Measurements from ENCODE around the gene PCDH19. TPM values are rescaled to one million over a fixed set of nuclear protein-coding genes. Genes with fewer than 3 reads are reported as not detected.

The PCDH19 gene
- total RNA-seq, 4 donors from 2014 or later: 0.63 to 1.5 (median 0.72) TPM

GRCh38 chrX:100274916-100275315 lies 135.2 kb downstream of the PCDH19 start:
- DNase-seq (no peak), ATAC-seq (no peak)
- H3K4me3 ChIP-seq: no peak overlapping the region
- H3K27me3 ChIP-seq: no peaks in the 10 kb centered on the region
- no peaks in the 10 kb centered on the region for H3K36me3 ChIP-seq
- no peaks in the 10 kb centered on the region for H3K9me3 ChIP-seq
- TF ChIP-seq, protein P1, sequence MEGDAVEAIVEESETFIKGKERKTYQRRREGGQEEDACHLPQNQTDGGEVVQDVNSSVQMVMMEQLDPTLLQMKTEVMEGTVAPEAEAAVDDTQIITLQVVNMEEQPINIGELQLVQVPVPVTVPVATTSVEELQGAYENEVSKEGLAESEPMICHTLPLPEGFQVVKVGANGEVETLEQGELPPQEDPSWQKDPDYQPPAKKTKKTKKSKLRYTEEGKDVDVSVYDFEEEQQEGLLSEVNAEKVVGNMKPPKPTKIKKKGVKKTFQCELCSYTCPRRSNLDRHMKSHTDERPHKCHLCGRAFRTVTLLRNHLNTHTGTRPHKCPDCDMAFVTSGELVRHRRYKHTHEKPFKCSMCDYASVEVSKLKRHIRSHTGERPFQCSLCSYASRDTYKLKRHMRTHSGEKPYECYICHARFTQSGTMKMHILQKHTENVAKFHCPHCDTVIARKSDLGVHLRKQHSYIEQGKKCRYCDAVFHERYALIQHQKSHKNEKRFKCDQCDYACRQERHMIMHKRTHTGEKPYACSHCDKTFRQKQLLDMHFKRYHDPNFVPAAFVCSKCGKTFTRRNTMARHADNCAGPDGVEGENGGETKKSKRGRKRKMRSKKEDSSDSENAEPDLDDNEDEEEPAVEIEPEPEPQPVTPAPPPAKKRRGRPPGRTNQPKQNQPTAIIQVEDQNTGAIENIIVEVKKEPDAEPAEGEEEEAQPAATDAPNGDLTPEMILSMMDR (IDR thresholded peaks at IDR 0.05 in 4 of 5, conservative IDR thresholded peaks at IDR 0.05 in 1 of 5): no peak
- TF ChIP-seq POLR2A (IDR thresholded peaks at IDR 0.05): no peak
- H3K4me1 ChIP-seq: no peaks in the 10 kb centered on the region
- intact Hi-C loops (cut with DNase I; ENCODE audit: low total_unique reads) (no loop called here), in situ Hi-C loops (cut with MboI; ENCODE audit: low sequenced_read_pairs in 4 of 4) (no loop called here)
- H3K27ac ChIP-seq: no peak overlapping the region

DNA sequence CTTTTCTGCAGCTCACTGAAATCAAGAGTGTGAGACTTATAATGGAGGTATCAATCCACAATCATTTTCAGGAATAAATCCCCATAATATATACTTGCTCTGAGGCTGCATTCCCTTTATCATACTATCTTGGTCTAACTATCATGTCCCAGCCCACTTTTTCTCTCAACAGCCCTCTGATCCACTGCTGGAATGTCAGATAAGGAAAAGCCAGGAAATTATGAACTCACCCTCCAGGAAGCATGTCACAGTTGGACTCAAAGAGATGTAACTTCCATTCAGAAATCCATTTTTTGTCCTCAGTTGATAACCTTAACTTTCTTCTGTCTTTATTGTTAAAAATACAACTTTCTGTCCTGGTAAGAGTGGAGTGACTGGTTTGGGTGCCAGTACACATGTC lies 144.9 kb downstream of the PCDH19 start:
- H3K9me3 ChIP-seq: no peaks in the 10 kb centered on the region
- ATAC-seq (no peak), DNase-seq (no peak)
- H3K36me3 ChIP-seq: no peaks in the 10 kb centered on the region
- intact Hi-C loops (cut with DNase I; ENCODE audit: low total_unique reads): no loop called here
- no peak overlapping the region for H3K4me3 ChIP-seq
- TF ChIP-seq POLR2A (IDR thresholded peaks at IDR 0.05): no peak
- TF ChIP-seq, protein P1 (IDR thresholded peaks at IDR 0.05 in 4 of 5, conservative IDR thresholded peaks at IDR 0.05 in 1 of 5): no peak
- in situ Hi-C loops (cut with MboI; ENCODE audit: low sequenced_read_pairs in 4 of 4): no loop called here
- no peaks in the 10 kb centered on the region for H3K4me1 ChIP-seq
- H3K27me3 ChIP-seq: no peaks in the 10 kb centered on the region
- no peak overlapping the region for H3K27ac ChIP-seq

- no peaks in the 10 kb centered on the region for H3K9me3 ChIP-seq
- no peak overlapping the region for H3K27ac ChIP-seq
- H3K4me1 ChIP-seq: no peaks in the 10 kb centered on the region
- H3K36me3 ChIP-seq: no peaks in the 10 kb centered on the region
- no peak for DNase-seq
- H3K4me3 ChIP-seq: no peak overlapping the region
- in situ Hi-C loops (cut with MboI; ENCODE audit: low sequenced_read_pairs in 4 of 4): no loop called here
- no peak for TF ChIP-seq POLR2A (IDR thresholded peaks at IDR 0.05)
- TF ChIP-seq, protein P1 (IDR thresholded peaks at IDR 0.05 in 4 of 5, conservative IDR thresholded peaks at IDR 0.05 in 1 of 5): no peak
- no peaks in the 10 kb centered on the region for H3K27me3 ChIP-seq
- intact Hi-C loops (cut with DNase I; ENCODE audit: low total_unique reads): no loop called here
- ATAC-seq: no peak
These were observed 145.9 kb downstream of the PCDH19 start for GRCh38 chrX:100264200-100264599.

DNA sequence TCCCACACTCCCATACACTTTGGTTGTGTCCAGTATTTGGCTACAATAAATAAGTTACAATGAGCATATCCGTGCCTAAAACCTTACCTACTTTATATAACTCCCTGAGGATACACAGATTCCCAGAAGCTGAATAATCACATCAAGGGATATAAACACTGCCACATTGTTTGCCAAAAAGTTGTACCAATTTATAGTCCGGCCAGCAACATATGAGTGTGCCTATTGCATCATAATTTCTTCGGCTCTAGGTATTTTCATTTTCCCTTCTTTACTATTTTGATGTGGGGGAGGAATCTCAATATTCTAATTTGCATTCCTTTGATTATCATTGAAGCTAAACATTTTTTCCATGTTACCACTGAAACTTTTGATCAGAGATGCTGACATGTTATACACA lies 146.4 kb downstream of the PCDH19 start:
- no peak overlapping the region for H3K4me3 ChIP-seq
- H3K4me1 ChIP-seq: no peaks in the 10 kb centered on the region
- no peak overlapping the region for H3K27ac ChIP-seq
- DNase-seq: no peak
- H3K36me3 ChIP-seq: no peaks in the 10 kb centered on the region
- ATAC-seq: no peak
- intact Hi-C loops (cut with DNase I; ENCODE audit: low total_unique reads) (no loop called here), in situ Hi-C loops (cut with MboI; ENCODE audit: low sequenced_read_pairs in 4 of 4) (no loop called here)
- H3K27me3 ChIP-seq: no peaks in the 10 kb centered on the region
- H3K9me3 ChIP-seq: no peaks in the 10 kb centered on the region
- TF ChIP-seq, protein P1 (IDR thresholded peaks at IDR 0.05 in 4 of 5, conservative IDR thresholded peaks at IDR 0.05 in 1 of 5): no peak
- TF ChIP-seq POLR2A (IDR thresholded peaks at IDR 0.05): no peak

GRCh38 chrX:100248885-100249493 lies 161.1 kb downstream of the PCDH19 start:
- ATAC-seq (no peak), DNase-seq (no peak)
- no peak overlapping the region for H3K4me3 ChIP-seq
- intact Hi-C loops (cut with DNase I; ENCODE audit: low total_unique reads): no loop called here
- in situ Hi-C loops (cut with MboI; ENCODE audit: low sequenced_read_pairs in 4 of 4): no loop called here
- H3K9me3 ChIP-seq: no peaks in the 10 kb centered on the region
- no peak for TF ChIP-seq POLR2A (IDR thresholded peaks at IDR 0.05)
- TF ChIP-seq, protein P1 (IDR thresholded peaks at IDR 0.05 in 4 of 5, conservative IDR thresholded peaks at IDR 0.05 in 1 of 5): no peak
- no peak overlapping the region for H3K27ac ChIP-seq
- no peaks in the 10 kb centered on the region for H3K36me3 ChIP-seq
- no peaks in the 10 kb centered on the region for H3K4me1 ChIP-seq
- no peaks in the 10 kb centered on the region for H3K27me3 ChIP-seq

All from gastrocnemius medialis (tissue), 4 donors.